Measurements from ENCODE around the gene ERCC2.
"Not testable (repeated sequence)": the region's sequence is repeated elsewhere in the genome, so short reads cannot be mapped to it uniquely, and the experiment has no call there.

The ERCC2 gene

DNA sequence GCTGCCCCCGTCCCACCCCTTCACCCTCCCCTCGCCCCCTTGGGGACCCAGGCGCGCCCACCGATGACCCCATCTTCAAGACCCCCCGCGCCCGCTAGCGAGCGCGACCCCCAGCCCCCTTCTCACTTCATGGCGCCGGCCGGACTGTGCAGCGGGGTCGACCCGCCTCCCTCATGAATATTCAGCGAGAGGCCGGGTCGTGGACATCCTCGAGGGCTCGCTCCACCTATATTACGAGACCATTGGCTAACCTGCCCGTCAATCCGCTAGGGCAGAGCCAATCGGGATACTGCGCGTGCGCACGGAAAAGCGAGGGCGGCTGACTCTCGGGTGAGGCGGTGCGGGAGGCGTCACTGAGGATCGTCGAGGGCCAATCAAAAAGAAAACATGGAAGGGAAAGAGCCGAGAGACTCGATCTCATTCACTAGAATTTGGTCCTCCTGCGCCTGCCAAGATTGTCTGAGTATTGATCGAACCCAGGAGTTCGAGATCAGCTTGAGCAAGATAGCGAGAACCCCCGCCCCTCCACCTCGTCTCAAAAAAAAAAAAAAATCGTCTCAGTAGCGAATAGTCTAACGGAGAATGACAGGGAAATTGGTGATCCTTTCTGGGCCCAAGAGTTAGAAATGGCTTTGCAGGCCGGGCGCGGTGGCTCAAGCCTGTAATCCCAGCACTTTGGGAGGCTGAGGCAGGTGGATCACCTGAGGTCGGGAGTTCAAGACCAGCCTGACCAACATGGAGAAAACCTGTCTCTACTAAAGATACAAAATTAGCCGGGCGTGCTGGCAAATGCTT lies at the start of gene ERCC2:
ERCC2 (minus strand) TSS at position 164 of the 795 bp plus-strand sequence; CDS start at position 131, 33 bp downstream.
- peak; percentile 100 for DNase-seq (ENCODE audit: low read depth)

DNA sequence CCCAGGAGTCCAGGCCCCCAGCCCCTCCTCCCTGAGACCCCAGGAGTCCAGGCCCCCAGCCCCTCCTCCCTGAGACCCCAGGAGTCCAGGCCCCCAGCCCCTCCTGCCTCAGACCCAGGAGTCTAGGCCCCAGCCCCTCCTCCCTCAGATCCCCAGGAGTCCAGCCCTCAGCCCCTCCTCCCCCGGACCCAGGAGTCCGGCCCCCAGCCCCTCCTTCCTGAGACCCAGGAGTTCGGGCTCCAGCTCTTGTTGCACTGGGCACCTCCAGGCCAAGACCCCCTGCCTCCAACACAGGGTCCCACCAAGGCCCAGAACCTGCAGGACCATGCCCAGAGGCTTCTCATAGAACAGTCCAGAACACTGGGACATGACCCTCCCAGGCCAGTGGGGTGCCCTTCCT lies 49.5 kb upstream of the ERCC2 start:
- no peak for DNase-seq (ENCODE audit: low read depth)

DNA sequence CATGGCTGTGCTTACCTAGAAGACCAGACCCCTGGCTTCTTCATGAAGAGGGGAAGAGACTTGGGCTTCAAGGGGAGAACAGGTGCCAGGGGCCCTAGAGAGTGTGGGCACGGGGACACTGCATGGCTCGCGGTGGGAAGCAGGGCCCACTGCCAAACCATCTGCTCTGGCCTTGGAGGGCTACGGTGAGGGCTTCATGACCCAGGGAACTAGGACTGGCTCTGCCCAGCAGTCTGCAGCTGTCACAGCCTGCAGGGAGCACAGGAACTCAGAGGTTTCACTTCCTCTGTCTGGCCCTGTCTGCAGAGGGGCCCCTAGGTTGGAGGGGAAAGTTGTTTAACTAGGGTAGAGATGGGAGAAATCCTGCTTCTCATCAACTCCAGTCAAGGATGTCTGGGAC lies 49.0 kb upstream of the ERCC2 start:
- no peak for DNase-seq (ENCODE audit: low read depth)

GRCh38 chr19:45418802-45419201 lies 48.4 kb upstream of the ERCC2 start:
- no peak for DNase-seq (ENCODE audit: low read depth)

- no peak for DNase-seq (ENCODE audit: low read depth)
Observed at GRCh38 chr19:45417151-45417550, 46.8 kb upstream of the ERCC2 start.

DNA sequence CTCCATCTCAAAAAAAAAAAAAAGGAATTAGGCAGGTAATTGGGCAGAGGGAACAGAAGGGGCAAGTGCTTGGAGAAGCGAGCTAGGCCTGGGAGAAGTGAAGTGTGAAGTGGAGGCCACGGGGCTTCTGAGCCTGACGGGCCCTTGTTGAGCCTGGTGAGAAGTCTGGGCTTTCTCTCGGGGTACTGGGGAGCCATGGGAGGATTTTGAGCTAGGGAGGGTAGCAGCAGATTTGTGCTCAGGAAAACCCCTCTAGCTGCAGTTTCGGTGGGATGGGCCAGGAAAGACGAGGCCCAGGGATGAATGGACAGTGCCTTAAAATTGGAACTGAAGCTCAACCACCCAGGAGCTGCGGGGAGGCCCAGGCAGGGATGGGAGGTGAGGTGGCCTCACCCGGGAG lies 44.1 kb upstream of the ERCC2 start:
- no peak for DNase-seq (ENCODE audit: low read depth)

DNA sequence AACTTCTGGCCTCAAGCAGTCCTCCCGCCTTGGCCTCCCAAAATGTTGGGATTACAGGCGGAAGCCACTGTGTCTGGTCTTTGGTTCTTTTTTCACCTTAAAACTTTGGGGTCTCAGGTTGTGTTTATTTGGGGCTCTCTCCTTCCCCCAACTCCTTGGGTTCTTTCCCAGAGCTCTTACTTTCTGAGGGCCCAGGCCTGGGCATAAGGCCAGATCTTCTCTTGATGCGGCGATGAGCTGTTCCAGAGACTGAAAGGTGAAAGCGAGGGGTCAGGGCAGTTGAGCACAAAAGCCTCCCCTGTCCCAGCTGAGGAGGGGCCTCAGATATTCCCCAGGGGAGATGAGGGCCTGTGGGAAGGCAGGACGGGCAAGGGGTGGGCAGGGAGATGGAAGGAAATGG lies 43.1 kb upstream of the ERCC2 start:
- no peak for DNase-seq (ENCODE audit: low read depth)

GRCh38 chr19:45410330-45410729 lies 40.0 kb upstream of the ERCC2 start:
- not testable (repeated sequence) for DNase-seq (ENCODE audit: low read depth)

- DNase-seq (ENCODE audit: low read depth) = no peak
Observed at GRCh38 chr19:45409557-45409920, 39.2 kb upstream of the ERCC2 start.

GRCh38 chr19:45408830-45409556 lies 38.6 kb upstream of the ERCC2 start:
- DNase-seq (ENCODE audit: low read depth) = no peak

DNA sequence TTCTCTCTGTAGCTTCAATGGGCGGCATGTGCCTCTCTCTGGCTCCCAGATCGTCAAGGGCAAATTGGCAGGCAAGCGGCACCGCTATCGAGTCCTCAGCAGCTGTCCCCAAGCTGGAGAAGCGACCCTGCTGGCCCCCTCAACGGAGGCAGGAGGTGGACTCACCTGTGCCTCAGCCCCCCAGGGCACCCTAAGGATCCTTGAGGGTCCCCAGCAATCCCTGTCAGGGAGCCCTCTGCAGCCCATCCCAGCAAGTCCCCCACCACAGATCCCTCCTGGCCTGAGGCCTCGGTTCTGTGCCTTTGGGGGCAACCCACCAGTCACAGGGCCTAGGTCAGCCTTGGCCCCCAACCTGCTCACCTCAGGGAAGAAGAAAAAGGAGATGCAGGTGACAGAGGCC lies 37.7 kb upstream of the ERCC2 start:
- no peak for DNase-seq (ENCODE audit: low read depth)

GRCh38 chr19:45407585-45407984 lies 37.2 kb upstream of the ERCC2 start:
- not testable (repeated sequence) for DNase-seq (ENCODE audit: low read depth)

DNA sequence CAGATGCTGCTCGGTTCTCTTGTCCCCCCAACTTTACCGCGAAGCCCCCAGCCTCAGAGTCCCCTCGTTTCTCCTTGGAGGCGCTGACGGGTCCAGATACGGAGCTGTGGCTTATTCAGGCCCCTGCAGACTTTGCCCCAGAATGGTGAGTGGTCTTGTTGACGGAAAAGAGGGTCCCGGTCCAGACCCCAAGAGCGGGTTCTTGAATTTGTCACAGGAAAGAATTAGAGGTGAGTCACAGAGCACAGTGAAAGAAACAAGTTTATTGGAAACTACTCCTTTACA lies 36.7 kb upstream of the ERCC2 start:
- no peak for DNase-seq (ENCODE audit: low read depth)

GRCh38 chr19:45406226-45407090 lies 36.1 kb upstream of the ERCC2 start, which contains the start of gene POLR1G:
POLR1G (plus strand) TSS chr19:45406644; CDS start chr19:45406697, 53 bp downstream.
- peak; percentile 69 for DNase-seq (ENCODE audit: low read depth)

DNA sequence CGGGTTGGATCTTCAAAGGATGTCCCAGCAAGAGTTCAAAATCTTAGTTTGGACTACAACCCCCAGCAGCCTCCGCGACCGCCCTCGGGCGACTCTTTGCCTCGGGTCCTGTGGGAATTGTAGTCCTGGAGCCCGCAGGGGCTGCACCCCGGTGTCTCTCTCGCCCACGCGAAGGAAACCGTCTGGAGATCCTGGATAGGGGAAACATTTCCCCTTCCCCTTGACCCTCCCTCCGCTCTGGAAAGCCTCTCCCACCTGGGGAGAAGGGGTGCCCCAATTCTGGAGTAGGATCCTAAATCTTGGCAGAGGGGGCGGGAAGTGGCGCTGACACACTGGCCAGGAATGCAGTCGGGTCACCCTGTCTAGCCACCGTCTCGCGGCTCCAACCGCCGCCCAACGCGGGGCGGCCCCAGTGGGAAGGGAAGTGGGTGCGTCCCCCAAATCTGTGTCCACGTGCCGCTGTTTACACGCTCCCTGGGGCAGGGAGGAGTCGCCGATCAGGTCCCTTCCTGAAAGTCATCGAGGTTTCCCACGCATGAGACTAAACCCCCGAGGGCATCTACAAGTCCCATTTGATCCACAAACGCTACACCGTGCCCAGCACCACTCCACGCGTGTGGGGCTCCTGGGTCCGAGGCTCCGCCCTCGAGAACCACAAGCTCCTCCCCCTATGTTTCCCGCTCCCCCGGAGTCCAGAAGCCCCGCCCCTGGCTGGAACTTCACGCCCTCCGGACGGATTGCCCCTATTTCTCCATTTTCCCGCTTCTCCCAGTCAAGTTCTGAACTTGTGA lies 35.3 kb upstream of the ERCC2 start:
- DNase-seq (ENCODE audit: low read depth) = peak; percentile 53

GRCh38 chr19:45404557-45405434 lies 34.4 kb upstream of the ERCC2 start, which contains the start of gene PPP1R13L:
PPP1R13L (minus strand) TSS chr19:45405069; CDS start chr19:45398318, 6,751 bp downstream.
- DNase-seq (ENCODE audit: low read depth) = no peak

GRCh38 chr19:45403781-45404556 lies 33.6 kb upstream of the ERCC2 start:
- DNase-seq (ENCODE audit: low read depth) = peak; percentile 35

DNA sequence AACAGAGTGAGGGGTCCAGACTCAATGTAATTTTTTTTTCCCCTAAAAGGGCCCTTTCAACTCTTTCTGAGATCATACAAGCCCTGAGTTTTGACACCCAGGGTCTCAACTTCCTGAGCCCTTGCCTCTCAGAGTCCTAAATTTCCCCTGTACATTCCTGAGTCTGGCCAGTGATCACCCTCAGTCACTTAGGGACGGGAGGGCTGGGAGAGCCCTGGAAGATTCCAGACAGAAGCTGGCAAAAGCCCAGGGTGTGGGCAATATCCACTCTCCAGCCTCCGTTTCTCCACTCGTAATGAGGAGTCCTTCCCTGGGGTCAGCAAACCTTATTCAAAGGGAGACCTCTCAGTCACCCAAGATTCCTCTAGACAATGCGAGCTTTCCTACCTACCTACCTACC lies 32.9 kb upstream of the ERCC2 start:
- no peak for DNase-seq (ENCODE audit: low read depth)

- no peak for DNase-seq (ENCODE audit: low read depth)
Observed at GRCh38 chr19:45402298-45403061, 32.1 kb upstream of the ERCC2 start.

All from stimulated activated CD8-positive, alpha-beta memory T cell treated with anti-CD3 and anti-CD28 coated beads, Interleukin-7, amount 100 ng/mL, for 24 hours (primary cell).